Embryonic facial prominence (tissue), 1 donor: ENCODE data around the gene GALNT15.

ENCODE experiments used
- DNase-seq: peaks from one replicate; pipeline ENCODE4 v3.0.0-alpha.2; 2016; ENCODE audit errors: extremely low spot score

GALNT15 gene

DNA sequence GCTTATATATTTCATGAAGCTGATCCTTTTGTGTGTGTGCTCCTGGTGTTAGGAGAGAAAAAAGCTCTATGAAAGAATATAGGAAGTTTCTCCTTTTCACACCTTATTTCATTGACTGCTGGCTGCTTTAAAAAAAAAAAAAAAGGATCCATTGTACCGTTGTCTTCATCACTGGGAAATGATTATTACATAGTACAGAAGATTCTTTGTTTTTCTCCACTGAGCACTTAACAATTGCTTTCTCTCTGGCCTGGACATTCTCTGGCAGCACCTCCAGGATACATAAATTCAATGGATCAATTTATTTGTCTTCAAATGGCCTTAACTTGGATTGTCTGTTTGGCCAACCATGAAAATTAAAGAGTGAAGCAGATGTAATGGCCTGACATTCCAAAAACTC, 53.1 kb downstream of the GALNT15 start:
- DNase-seq: no peak

DNA sequence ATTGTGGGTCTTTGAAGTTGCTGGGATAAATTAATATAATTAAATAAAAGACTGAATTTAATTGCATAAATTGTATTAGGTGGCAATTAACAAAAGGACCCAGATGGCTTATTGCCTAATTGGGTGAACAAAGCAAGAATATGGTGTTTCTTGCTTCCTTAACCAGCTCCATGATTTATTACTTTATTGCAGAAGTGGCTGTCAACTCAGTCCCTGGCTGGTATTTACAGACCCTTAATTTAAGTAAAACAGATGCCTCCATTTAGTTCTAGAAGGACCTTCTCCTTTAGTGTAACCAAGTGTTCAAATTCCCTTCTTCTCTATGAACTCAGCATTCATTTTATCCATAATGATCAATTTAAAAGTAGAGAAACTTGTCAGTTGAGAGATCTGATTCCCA, 55.2 kb downstream of the GALNT15 start:
- no peak for DNase-seq

DNA sequence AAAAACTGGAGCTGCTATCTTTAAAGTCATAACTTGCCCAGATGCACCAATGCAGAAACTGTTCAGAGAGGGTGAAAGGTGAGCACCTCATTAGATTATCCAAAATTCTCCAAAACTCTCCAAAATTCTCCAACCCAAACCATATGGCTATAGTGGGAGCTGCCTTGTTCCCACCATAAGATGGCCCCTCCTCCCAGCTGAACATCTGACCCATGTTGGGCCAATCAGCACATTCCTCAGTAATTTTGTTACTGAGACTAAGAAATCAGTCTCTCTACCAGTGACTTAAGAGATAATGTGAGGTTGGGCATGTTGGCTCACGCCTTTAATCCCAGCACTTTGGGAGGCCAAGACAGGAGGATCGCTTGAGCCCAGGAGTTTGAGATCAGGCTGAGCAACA, 57.5 kb downstream of the GALNT15 start:
- no peak for DNase-seq

DNA sequence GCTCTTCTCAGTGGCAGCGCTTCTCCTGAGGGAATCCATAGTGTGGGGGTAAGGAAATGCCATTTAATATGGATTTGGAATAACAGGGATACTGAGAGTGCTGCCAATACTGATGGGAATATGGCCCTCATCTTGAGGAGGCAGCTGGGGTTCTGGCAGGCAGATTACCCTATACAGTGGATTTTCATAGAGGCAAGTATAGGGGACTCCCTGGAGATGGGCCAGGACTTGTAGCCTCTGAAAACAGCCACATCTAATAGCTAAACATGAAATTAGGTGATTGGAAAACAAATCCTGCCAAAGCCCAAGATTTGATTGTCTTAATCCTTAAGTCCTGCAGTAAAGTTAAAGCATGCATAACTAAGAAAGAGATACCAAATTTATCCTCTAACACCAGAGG, 59.3 kb downstream of the GALNT15 start:
- no peak for DNase-seq

DNA sequence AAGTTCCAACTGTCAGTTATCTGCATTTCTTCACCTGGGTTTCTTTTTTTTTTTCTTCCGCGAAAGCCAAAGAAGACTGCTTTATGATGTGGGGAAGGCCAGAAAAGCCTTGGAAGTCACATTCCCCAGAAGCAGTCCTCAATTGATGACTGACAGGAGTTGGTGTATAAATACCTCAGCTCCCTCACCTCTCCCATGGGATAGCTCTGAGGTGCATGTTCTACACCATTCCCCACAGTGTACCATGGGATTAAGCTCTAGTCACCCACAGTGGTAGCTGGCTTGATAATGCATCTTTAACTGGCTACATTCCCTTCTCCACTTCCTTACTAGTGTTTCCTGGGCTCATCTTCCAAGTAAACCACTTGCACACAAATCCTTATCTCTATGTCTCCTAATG, 59.8 kb downstream of the GALNT15 start:
- DNase-seq: no peak

GRCh38 chr3:16236030-16236639, 61.7 kb downstream of the GALNT15 start:
- no peak for DNase-seq

DNA sequence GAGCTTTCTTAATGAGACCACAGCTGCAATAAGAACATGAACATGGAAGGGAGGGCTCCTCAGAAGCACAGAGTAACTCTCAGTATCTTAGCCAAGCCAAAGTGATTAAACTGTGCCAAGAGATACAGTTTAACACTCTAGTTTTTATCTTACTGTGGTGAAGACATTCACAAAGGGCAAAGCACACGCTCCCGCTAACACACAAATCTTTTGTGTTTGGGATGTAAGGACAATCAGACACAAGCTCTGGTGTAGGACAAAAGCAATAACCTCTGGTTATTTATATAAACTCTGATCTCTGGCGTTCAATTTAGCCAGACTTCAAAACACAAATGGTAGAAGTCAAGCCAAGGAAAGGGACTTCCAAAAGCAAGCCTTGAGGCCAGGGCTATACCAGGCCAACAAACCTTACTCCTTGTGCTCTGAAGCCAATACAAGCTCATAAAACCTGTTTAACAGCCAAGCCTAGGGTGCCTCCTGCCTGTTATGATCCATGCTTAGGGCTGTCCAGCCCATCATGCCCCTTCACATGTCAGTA, 62.4 kb downstream of the GALNT15 start:
- DNase-seq: no peak

GRCh38 chr3:16239086-16239770, 64.7 kb downstream of the GALNT15 start:
- no peak for DNase-seq

DNA sequence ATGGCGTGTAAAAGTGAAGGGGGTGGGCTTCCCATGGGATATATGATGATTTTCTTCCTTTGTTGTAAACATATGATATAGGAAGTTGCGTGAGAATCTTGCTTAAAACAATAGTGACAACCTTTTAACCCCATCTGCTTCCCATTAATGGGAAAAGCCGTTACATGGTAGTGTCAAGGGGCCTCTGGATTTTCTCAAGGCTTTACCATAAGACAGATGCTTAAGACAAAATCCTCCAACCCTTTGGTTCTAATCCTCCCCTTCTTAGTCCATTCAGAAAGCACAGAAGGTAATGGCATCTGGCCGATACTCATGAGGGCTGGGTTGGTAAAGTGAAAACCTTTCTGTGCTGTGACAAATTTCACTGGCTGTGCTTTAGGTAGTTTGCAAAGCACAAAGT, 65.3 kb downstream of the GALNT15 start:
- DNase-seq: no peak

DNA sequence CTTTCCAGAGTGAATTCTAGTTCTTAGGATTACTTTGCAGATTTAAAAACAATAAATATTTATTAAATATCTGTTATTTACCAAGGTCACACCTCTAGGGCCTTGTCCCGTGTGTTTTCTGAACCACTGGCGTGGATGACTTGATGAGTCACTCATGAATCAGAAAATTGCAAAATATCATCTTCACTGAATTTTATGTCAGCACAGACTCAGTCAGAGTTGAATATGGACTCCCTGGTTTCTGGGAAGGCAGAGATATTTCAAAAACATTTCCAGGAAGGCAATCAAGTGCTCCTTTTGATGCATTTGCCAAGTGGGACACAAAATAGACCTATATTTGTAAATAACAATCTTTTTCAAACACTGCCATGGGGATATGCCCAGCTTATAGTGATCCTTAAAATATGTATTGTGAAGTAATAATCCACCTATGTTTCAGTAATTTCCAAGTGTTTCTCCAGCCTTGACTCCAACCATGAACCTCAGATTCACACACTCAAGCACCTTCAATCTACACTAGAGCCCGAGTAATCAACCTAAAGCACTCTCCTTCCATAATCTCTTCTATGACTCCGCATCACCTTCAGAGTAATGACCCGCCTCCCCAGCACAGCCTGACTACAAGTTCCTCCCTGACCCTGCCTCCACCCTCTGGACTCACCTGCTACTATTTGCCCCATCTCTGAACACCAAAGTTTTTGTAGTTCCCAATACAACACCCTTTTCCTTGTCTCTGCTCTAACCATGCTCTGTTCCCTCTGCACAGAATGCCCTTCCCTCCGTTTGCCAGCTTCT, 65.9 kb downstream of the GALNT15 start:
- DNase-seq: no peak

GRCh38 chr3:16241225-16241624, 66.7 kb downstream of the GALNT15 start:
- DNase-seq: no peak

GRCh38 chr3:16242177-16242576, 67.7 kb downstream of the GALNT15 start:
- no peak for DNase-seq

DNA sequence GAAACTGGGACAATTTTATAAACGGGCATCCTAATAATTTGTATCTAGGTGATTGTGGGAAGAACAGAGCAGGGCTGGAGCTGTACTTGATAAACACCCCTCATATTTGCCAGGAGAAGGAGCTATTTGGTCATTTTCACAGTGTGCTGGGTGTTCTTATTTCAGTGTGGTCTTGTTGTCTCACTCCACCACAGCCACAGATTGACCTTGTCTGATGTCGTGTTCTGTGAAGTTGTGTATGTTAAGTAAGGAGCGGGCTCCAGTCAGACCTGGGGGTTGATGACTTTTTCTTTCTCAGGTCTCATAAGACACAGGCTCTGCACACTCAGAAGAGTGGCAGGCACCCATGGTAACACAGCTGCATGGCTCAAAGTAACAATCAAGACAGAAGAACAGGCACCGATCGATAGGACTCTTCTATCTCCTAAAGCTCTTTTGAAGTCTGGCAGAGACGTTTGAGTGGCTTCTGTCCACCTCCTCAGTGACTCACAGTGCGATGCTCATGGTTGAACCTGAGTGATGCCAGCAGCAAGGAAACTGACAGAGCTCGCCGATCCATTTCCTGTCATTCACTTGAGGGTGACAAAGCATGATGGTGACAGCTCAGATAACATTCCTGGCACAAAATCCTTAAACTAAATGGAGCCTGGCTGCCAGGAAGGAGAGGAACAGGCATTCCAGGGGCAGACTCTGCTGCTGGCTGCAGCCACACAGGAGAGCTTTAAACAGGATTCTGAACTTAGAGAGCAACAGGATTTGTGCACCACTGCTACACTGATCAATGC, 69.4 kb downstream of the GALNT15 start:
- no peak for DNase-seq

DNA sequence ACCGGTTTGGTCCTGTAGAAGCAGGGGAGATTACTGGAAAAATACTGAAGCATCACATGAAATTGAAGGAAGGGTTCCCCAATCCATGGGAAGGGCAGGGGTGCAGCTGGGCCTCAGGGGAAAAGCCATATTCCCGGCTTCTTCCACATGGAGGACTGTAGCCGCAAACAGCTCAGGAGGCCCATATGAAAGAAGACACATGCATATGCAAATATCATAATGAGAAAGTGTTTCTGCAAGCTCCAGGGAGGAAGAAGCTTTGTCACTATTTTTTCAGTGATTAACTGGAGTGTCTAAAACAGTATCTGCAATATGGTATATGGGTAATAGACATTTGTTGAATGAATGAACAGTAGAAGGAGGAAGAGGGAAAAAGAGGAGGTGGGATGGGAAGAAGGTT, 71.1 kb downstream of the GALNT15 start:
- no peak for DNase-seq

GRCh38 chr3:16247282-16248061, 73.0 kb downstream of the GALNT15 start:
- peak; percentile 80 for DNase-seq

DNA sequence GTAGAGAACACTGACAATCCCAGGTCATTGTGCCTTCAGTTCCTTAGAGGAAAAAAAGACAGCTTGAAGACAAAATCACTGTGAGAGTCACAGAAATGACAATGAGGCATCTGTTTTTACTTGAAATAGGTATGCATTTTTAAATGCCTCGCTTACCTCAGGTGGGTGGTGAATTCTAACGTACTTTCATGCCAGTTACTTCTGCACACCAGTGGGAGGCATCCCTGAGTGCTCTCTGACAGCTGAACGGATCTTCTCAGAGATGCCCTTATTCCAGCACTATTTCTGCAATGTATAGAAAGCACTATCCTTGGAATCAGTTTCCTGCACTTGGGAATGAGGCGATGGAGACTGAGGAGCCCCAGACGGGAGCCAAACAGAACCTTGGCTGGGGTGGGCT, 74.1 kb downstream of the GALNT15 start:
- no peak for DNase-seq

- no peak for DNase-seq
Measured at GRCh38 chr3:16249336-16249735, 74.9 kb downstream of the GALNT15 start.

GRCh38 chr3:16249886-16250285, 75.4 kb downstream of the GALNT15 start:
- no peak for DNase-seq

DNA sequence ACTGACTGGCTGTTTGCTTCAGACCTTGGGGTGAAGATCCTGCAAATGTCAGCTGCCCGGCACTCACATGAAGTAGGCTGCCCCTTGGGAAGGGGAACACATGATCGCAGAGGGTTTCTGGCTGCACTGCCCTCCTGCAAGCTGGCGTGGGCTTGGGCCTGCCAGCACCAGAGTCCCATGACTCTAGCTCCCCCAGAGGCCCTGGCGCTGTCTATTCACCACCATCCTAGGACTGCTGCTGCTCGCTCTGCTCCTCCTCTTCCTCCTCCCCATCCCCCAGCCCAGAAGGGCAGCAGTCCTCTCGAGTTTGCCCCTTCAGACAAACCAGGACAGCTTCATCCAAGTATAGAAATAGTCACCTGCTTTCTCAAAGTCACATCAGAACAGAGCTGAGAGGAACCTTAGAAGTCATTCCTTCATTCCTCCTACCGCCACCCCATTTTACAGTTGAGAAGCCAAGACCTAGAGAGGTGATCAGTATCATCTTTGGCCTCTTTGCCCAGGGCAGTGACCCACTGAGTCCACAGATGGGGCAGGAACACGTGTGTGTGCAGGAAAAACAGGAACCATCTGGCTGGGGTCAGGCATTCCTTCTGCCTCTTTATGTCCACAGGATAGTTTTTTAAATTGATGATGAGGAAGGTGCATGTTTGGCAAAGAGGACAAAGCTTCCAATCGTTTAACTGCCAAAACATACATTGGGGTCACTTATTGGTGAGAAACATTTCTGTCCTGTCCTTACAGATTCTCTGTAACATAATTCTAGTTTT, 77.0 kb downstream of the GALNT15 start:
- DNase-seq: no peak

GRCh38 chr3:16252243-16252978, 77.9 kb downstream of the GALNT15 start:
- DNase-seq: no peak
